ENCODE measurements around the gene ARPC1B. TPM values are rescaled to one million over a fixed set of nuclear protein-coding genes. Genes with fewer than 3 reads are reported as not detected.

ARPC1B gene
- total and polyA plus RNA-seq, 2 of the 4 experiments (the other 2 are of a cell fraction): 351 to 488 TPM

GRCh38 chr7:99404235-99404976, 29.9 kb downstream of the ARPC1B start:
- H3K9ac ChIP-seq (ENCODE audit: low read depth, low read length): no peak overlapping the region
- H4K8ac ChIP-seq (ENCODE audit: low read depth in 2 of 2, low read length in 2 of 2): no peak overlapping the region
- H2BK15ac ChIP-seq (ENCODE audit: low read depth, low read length): no peak overlapping the region
- no peak for TF ChIP-seq CHD1 (IDR thresholded peaks at IDR 0.05; ENCODE audit: low read depth, low read length)
- no peak for TF ChIP-seq NFE2L2 (IDR thresholded peaks at IDR 0.05; ENCODE audit: low read depth, low read length)
- TF ChIP-seq MAZ (IDR thresholded peaks at IDR 0.05; ENCODE audit: borderline replicate concordance, low read depth, low read length): no peak
- TF ChIP-seq MXI1 (IDR thresholded peaks at IDR 0.05; ENCODE audit: borderline replicate concordance, low read depth, low read length): peak; percentile 60; the same call in 1 of the 2 replicates
- no peak for TF ChIP-seq BHLHE40 (IDR thresholded peaks at IDR 0.05; ENCODE audit: low read depth, low read length)
- no peak for TF ChIP-seq SMC3 (IDR thresholded peaks at IDR 0.05; ENCODE audit: low read depth, low read length)
- intact Hi-C loops (cut with micrococcal nuclease) (no loop called here), in situ Hi-C loops (cut with MboI; ENCODE audit: low sequenced_read_pairs) (no loop called here), dilution Hi-C loops (cut with HindIII; ENCODE audit: low sequenced_read_pairs, unreplicated experiment) (no loop called here)
- BruUV-seq (replicated peaks): no TSS peak
- no peak overlapping the region for H3K4me2 ChIP-seq (ENCODE audit: low read depth, low read length)
- H3K18ac ChIP-seq (ENCODE audit: low read depth, low read length): no peak overlapping the region
- H4K20me1 ChIP-seq (ENCODE audit: insufficient read depth, low read length): peaks cover 68% of the 10 kb centered on the region
- no peak overlapping the region for H2BK5ac ChIP-seq (ENCODE audit: low read depth, low read length, poor library complexity, severe bottlenecking)
- no peak overlapping the region for H3K56ac ChIP-seq (ENCODE audit: extremely low read depth, insufficient read depth, low read length)
- no peak overlapping the region for H4K91ac ChIP-seq (ENCODE audit: insufficient read depth, low read depth, low read length)
- H2AFZ ChIP-seq (replicated peaks; ENCODE audit: low read length, poor library complexity): peak overlapping the region; percentile 1
- no peak overlapping the region for H3K4me3 ChIP-seq (ENCODE audit: insufficient read depth, low read depth, low read length)
- H3K27me3 ChIP-seq (ENCODE audit: control insufficient read depth, insufficient read depth, low read length): no peaks in the 10 kb centered on the region
- H3K23ac ChIP-seq (ENCODE audit: low read depth, low read length): no peak overlapping the region
- peak; percentile 59 for DNase-seq
- no peak overlapping the region for H2AK5ac ChIP-seq (ENCODE audit: low read depth, low read length)
- peaks cover 42% of the 10 kb centered on the region for H3K36me3 ChIP-seq (ENCODE audit: control insufficient read depth, insufficient read depth, low read length)
- no peaks in the 10 kb centered on the region for H3K9me3 ChIP-seq (ENCODE audit: control insufficient read depth, insufficient read depth, low read length)
- H3K4ac ChIP-seq (ENCODE audit: low read depth, low read length): no peak overlapping the region
- no peak overlapping the region for H2AK9ac ChIP-seq (replicated peaks; ENCODE audit: low read depth, low read length, poor library complexity)
- peaks cover 18 to 77% of the 10 kb centered on the region in 2 experiments for H3K79me1 ChIP-seq (ENCODE audit: low read depth in 1 of 2, low read length in 2 of 2)
- peaks cover 12% of the 10 kb centered on the region for H3K9me1 ChIP-seq (ENCODE audit: insufficient read depth, low read length)
- POLR2A ChIA-PET (ENCODE audit: unreplicated experiment): interaction anchor here (0.6 kb wide), 1 partner anchor 659 kb away, joined by 3 read pairs; no protein-coding TSS in a partner anchor
- no peak overlapping the region for H2BK120ac ChIP-seq (ENCODE audit: low read depth, low read length)
- peaks cover 8% of the 10 kb centered on the region; the same call in 1 of the 2 replicates for H3K4me1 ChIP-seq (ENCODE audit: control insufficient read depth, insufficient read depth, low read length)
- CTCF ChIA-PET: no interaction called here
- 85% methylated on average over 16 of the region's 18 CpGs; no CpG with 5 or more reads in 1 of the 2 experiments for WGBS, 2 experiments (ENCODE audit: extremely low coverage in 2 of 2, insufficient read length in 1 of 2)
- H4K5ac ChIP-seq (ENCODE audit: low read depth, low read length): no peak overlapping the region
- no peak overlapping the region for H2BK20ac ChIP-seq (ENCODE audit: low read depth, low read length)
- 0 out of 2 replicates have a peak, but pooled peaks have one; percentile 2 for ATAC-seq (ENCODE audit: low read depth)
- H3K27ac ChIP-seq (ENCODE audit: insufficient read depth, low read length): no peak overlapping the region
- no peak overlapping the region for H3K14ac ChIP-seq (replicated peaks; ENCODE audit: low read depth, low read length)
